Peyer's patch (tissue), 4 donors: Measurements from ENCODE around the gene TRPV4.

ENCODE experiments used
- POLR2A ChIP-seq, 2 donors: fragments of 450-650 bp; IDR thresholded peaks; one replicate each; pipeline ENCODE4 v1.5.1; 2017; ENCODE audit warnings: antibody characterized with exemption in 2 of 2, mild to moderate bottlenecking in 2 of 2, moderate library complexity in 2 of 2
- TF ChIP-seq, protein P1 (sequence below), 6 experiments: fragments of 450-650 bp in 4 of 6; fragments of 200-600 bp in 2 of 6; sonication (generic) in 1 of 6; IDR thresholded peaks; one replicate each; pipeline ENCODE4 v1.5.1; 2017 to 2019; ENCODE audit warnings: antibody characterized with exemption in 6 of 6, mild to moderate bottlenecking in 3 of 6, moderate library complexity in 1 of 6

- no peak for TF ChIP-seq POLR2A (IDR thresholded peaks at IDR 0.05)
- TF ChIP-seq, protein P1, sequence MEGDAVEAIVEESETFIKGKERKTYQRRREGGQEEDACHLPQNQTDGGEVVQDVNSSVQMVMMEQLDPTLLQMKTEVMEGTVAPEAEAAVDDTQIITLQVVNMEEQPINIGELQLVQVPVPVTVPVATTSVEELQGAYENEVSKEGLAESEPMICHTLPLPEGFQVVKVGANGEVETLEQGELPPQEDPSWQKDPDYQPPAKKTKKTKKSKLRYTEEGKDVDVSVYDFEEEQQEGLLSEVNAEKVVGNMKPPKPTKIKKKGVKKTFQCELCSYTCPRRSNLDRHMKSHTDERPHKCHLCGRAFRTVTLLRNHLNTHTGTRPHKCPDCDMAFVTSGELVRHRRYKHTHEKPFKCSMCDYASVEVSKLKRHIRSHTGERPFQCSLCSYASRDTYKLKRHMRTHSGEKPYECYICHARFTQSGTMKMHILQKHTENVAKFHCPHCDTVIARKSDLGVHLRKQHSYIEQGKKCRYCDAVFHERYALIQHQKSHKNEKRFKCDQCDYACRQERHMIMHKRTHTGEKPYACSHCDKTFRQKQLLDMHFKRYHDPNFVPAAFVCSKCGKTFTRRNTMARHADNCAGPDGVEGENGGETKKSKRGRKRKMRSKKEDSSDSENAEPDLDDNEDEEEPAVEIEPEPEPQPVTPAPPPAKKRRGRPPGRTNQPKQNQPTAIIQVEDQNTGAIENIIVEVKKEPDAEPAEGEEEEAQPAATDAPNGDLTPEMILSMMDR (IDR thresholded peaks at IDR 0.05), result no peak
Measured at GRCh38 chr12:109767456-109767855, 65.7 kb downstream of the TRPV4 start.
